T-helper 1 cell treated with Interleukin-12 subunit alpha and Interleukin-12 subunit beta and Interleukin-4 antibody, amounts not matched to agents 30 ng/mL and 1 ng/mL, for 36 hours (primary cell): Measurements from ENCODE around the gene GRM5. TPM values are rescaled to one million over a fixed set of nuclear protein-coding genes. Genes with fewer than 3 reads are reported as not detected.

ENCODE experiments used
- intact Hi-C: fragments of 100-400 bp; cut with micrococcal nuclease; formaldehyde crosslinking; loops from one replicate; pipeline ENCODE4 v1.15.1; 2024
- total RNA-seq: library from RNA; stranded (reverse); gene quantifications from 2 replicates; pipeline ENCODE4 v1.2.3, GENCODE V29; 2022

Gene GRM5
- total RNA-seq, 1 donor from 2014 or later, result not detected

- intact Hi-C loops, result no loop called here
These were observed 445.1 kb downstream of the GRM5 start for GRCh38 chr11:88620568-88621130.

DNA sequence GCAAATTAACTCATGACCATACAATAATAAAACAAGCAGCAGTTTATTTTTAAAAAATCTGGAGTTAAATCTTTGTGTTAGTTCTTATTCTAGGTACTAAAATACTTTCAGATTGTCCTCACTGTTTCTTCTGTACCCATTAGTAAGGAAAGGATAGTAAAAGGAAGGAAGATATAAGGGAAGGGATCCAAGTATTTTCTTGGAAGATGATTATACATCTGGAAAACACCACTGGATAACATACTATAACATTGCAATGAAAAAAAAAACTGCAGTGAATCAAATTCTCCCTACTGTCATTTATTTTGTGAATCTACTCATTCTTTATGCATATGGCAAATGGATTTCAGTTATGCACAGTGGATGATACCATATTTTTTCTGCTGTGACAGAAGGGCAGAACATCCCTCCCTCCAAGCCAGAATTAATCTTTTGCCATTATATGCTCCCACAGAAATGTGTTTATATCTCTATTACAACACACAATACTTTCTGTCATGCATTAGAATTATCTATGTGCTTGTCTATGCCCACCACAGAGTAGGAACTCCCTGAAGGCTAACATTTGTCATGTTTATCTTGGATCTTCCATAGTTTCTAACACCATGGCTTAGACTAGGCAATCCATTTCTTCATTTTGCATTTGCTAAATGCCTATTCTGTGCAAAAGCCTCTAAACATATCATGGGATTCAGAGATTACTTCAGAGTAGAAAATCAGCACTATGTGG lies 446.0 kb downstream of the GRM5 start:
- intact Hi-C loops, result no loop called here

DNA sequence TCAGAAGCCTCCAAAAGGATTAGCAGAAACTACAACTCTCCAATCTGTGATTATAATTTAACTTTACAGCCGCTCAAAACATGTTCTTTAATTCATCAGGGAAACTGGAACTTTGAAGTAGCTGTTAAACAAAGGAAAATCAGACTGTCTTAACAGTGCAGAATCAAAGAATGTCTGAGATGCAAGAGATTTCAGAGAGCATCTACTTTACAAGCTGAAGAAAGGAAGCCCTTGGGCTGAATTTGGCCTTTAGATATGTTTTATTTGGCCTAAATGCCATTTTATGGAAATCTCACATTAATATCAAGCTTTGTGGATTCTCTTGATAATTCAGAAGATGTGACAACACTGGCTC lies 446.7 kb downstream of the GRM5 start:
- intact Hi-C loops, result no loop called here

- intact Hi-C loops, result no loop called here
These were observed 447.3 kb downstream of the GRM5 start for GRCh38 chr11:88618327-88619070.

DNA sequence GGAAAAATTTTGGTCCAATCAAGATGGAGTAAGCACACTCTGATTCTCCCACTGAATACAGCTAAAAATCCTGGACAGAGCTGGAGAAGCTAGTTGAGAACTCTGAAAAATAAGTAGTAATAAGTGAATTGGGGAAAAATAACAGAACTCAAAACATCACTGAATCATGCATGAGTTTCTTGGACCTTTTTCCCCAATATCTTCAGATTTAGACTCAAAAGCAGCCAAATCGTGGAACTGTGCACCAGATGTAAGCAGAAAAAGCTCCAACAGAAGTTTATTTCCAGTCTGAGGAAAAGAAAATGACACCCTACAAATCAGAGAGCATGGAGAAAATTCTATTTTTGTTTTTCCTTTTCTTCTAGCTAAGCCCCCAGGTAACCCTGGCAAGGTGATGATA lies 448.6 kb downstream of the GRM5 start:
- intact Hi-C loops, result no loop called here

DNA sequence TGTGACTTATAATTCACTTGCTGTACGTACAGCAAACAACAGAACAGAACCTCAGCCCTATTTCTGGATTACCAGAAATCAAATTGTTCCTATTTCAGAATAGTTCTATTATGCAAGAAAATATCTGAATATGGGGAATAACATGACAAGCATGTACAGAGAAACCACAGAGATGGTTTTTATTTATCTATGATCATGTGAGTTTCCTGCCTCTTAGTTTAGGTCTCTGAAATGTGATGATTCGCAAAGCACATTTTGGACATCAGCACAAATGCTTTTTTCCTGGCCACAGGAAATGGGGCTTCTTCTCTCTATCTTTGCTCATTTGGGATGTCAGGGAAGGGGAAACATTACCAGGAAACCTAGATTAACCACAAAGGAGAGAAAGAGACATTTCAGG lies 461.5 kb downstream of the GRM5 start:
- intact Hi-C loops, result no loop called here

DNA sequence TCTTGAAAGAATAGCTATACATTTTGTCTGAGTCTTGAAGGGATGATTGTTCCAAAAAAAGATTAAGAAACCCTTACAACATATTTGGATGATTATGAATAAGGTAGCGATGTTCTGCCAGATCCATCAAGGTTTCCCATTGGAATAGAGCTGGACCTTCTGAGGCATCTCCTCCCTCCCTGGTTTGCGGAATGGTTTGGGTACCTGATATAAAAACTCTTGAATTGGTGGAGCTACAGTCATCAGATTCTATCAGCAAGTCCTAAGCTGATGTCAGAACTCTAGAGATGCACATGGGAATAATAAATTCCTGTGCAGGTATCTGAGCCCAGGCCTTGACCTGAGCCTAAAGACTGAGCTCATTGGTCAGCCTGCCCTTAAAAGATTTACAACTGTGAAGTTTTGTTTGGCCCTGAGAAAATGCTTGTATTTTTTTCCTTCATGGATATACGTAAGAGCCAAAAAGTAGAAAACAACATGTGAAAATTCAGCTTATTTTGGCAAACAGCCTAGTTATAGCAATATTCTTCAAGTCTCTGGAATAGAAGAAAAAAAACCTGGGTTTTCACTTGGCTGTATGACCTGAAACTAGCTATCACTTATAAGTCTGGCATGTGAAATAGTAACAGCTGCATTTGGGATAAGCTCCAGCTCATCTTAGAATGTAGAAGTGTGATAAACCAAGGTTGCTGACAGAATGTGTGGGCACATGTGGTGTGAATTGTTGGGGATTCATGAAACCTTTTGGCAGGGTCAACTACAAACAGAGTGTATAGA lies 462.5 kb downstream of the GRM5 start:
- intact Hi-C loops, result no loop called here

- intact Hi-C loops, result no loop called here
These were observed 468.4 kb downstream of the GRM5 start for GRCh38 chr11:88597387-88597786.

- intact Hi-C loops, result no loop called here
These were observed 469.0 kb downstream of the GRM5 start for GRCh38 chr11:88596786-88597185.

DNA sequence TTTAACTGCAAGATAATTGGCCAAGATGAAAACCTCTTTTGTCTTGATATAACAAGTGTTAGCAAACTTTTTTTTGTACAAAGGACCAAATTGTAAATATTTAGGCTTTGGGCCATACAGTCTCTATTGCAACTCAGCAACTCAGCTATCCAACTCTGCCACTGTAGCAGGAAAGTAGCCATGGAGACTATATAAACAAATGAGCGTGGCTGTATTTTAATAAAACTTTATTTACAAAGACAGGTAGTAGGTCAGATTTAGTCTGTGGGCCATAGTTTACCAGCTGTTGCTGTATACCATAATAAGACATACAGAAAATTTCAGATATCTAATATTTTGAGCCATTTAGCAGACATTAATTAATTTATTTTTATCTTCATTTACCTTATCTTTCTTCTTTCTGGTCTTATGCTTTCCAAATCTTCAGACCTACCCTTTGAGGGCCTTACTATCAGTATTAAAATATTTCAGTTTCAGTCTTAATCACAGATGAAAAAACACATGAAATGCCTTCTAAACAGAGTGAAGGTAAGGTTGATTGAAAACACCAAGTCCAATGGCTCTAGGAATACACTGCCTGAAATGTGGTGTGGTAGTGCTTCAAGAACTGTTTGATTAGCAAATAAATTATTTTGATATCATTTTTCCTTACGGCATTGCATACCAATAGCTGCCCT lies 471.4 kb downstream of the GRM5 start:
- intact Hi-C loops, result no loop called here

DNA sequence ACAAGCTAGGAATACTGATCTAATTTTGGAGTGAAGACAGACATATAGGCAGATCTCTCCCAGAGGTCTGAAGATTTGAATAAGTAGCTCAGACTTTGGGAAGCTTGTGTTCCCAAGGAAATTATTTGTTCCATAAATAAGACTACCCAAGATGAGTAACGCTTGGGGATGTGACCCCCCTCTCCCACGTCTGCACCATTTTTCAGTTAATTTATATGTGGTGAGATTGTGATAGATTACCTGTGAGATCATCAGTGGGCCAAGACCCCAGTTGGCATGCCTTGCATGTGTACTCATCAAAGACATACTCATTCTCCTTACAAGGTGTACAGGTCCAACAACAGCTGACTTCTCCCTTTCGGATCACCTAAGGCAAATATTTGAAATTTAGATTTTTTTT lies 475.4 kb downstream of the GRM5 start:
- intact Hi-C loops, result no loop called here

DNA sequence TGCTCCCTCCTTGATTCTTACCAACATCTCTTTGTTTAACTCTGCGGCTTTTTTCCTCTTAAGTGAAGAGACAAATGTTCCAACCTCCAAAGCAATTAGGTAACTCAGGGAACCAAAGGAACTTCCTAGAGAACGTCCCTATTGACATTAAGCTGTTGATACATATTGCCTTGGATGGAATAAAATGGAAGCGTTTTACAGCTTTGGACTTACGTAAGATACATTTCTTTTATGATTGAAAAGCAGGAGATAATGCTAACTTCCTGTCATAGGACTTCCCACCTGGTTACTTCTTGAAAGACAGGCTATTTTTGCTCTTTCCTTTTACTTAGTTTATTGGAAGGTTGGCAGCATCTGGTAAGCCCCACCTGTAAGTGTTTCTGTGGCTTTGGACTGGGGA lies 482.5 kb downstream of the GRM5 start:
- intact Hi-C loops, result no loop called here

GRCh38 chr11:88579466-88579865 lies 486.3 kb downstream of the GRM5 start:
- intact Hi-C loops, result no loop called here

- intact Hi-C loops, result no loop called here
These were observed 489.0 kb downstream of the GRM5 start for GRCh38 chr11:88576741-88577140.

DNA sequence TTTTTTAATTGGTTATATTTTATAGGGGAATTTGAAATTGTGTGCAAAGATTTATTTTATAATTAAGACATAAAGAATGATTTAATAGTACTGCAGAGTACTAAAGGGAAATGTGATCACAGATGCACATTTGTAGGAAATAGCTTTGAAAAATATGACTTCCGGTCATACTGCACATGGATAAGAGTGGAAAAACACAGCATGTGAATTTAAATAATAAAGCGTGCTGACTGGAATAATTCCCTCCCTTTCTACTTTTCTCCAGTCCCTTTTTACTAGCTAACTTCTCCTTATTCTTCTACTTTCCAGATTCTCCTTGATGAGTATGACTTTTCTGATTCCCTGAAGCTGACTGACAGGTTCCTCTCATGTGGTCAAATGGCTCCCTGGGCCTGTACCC lies 489.9 kb downstream of the GRM5 start:
- intact Hi-C loops, result no loop called here

DNA sequence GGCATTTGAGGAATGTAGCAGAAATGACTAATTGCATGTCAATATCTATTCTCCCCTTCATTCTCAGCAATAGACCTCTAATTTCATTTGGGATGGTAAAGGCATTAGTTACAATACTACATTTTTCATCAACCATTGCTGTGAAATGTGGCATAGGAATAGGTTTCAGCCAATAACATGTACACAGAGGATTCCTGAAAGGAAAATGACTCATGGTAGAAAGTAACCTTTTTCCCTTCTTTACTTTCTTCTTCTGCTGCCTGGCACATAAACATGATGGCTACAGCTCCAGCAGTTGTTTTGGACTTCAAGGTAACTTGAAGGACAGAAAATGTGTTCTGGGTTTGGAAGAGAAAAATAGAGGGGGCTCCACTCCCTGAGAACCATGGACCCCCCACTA lies 496.4 kb downstream of the GRM5 start:
- intact Hi-C loops, result no loop called here

DNA sequence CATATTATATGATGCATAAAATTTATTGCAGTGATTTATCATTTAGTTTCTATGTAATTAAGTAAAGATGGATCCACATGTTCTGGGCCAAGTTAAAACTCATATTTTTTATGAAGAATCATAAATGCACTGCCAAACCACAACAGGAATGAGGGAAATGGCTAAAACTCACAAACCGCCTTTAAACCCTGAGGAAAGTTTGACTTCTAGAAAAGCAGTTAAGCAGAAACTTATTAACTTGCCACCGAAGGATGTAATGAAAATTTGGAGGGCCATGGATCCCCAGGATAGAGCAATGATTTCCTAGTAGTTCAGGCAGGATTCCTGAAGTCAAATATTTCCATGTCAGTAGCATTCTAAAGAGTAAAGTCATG lies 510.0 kb downstream of the GRM5 start:
- intact Hi-C loops, result no loop called here

GRCh38 chr11:88555018-88555828 lies 510.6 kb downstream of the GRM5 start:
- intact Hi-C loops, result no loop called here

DNA sequence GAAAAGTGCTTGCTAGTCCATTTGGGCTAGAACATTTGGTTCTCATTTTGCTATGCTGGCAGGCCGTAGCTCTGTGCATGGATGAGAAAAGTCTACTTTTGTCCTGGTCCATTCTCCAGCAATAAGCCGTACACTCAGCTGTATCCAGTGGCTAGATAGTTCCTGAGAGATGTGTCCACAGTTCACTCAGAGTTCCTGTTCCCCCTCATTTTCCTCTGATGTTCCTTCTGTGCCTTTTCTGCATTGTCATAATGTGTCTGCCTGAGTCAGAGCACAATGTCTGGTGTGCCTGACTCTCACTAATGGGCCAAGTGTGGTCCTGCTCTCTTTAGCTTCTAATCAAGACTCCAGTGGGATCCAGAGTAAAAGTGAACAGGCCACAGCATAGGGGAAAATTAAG lies 512.6 kb downstream of the GRM5 start:
- intact Hi-C loops, result no loop called here

DNA sequence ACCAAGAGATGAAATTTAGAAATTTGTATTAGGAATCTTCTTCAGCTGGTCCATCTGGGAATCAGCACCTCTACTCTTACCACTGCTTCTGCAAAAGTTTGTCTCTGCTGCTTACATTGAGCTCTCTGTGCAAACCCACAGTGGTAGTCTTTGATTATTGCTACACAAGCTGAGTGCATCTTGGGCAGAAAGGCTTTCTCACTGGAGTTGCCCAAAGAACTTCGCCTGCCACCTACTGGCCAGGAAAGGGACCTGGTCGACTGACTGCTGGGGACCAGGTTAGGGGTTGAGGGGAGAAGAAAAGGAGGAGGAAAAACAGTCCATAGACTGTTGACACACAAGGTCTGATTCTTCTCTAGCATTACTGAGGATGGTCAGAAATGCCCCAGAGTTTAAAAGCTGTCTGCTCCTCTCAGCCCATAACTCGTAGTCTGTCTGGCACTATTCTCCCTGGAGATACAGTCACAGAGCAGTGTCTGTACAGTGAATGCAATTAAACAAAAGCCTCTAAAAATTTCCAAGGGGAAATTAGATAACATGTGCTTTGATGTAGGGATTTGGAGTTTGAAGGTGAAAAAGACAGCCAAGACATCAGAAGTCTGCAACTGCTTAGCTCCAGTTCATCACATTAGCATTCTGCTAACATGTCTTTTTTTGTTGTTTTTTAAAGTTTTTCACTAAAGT lies 513.3 kb downstream of the GRM5 start:
- intact Hi-C loops, result loop anchor here (1.0 kb wide), 6 partner anchors 320 to 1200 kb away; no protein-coding TSS in a partner anchor
